ENCODE results near the gene ZNF124.
"Not testable (repeated sequence)": the region's sequence is repeated elsewhere in the genome, so short reads cannot be mapped to it uniquely, and the experiment has no call there.

ZNF124 gene

DNA sequence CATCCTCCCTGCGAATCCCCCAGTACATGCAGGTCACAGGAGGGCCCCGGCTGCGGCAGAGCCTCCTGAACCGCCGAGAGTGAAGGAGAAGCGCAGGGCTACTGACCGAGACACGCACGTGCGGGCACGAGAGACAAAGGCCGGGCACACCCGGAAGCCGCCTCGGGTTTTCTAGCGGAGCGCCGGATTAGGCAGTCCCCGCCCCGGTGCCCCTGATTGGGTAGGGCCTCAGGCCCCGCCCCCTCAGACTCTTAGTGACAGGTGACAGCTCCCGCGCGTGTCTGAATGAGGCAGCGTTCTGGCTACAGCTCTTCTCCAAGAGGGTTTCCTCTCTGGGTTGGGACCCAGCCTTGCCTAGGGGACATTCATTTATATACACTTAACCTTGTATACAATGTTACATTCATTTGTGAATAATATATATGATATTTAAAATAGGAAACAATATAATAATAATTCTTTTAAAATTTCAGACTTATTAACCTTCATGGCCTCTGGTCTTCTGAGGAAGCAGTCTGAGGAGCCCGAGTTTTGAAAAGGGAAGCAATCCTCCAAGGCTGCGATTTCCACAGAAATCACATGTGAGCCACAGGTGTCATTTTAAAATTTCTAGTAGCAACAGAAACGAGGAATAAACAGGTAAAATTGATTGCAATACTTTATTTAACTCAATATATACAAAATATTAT, at the start of gene ZNF124:
ZNF124 (minus strand) TSS at position 146 of the 689 bp plus-strand sequence; CDS start at position 3, 143 bp downstream.
- not testable (repeated sequence) for H3K4me3 ChIP-seq (ENCODE audit: control insufficient read depth, low read depth, low read length); DNase-seq (ENCODE audit: low read depth)

DNA sequence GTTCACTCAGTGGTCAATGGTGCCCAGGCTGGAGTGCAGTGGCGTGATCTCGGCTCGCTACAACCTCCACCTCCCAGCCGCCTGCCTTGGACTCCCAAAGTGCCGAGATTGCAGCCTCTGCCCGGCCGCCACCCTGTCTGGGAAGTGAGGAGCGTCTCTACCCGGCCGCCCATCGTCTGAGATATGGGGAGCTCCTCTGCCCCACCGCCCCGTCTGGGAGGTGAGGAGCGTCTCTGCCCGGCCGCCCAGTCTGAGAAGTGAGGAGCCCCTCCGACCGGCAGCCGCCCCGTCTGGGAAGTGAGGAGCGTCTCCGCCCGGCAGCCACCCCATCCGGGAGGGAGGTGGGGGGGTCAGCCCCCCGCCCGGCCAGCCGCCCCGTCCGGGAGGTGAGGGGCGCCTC, 48.5 kb upstream of the ZNF124 start:
- not testable (repeated sequence) for H3K4me3 ChIP-seq (ENCODE audit: control insufficient read depth, low read depth, low read length); DNase-seq (ENCODE audit: low read depth)

DNA sequence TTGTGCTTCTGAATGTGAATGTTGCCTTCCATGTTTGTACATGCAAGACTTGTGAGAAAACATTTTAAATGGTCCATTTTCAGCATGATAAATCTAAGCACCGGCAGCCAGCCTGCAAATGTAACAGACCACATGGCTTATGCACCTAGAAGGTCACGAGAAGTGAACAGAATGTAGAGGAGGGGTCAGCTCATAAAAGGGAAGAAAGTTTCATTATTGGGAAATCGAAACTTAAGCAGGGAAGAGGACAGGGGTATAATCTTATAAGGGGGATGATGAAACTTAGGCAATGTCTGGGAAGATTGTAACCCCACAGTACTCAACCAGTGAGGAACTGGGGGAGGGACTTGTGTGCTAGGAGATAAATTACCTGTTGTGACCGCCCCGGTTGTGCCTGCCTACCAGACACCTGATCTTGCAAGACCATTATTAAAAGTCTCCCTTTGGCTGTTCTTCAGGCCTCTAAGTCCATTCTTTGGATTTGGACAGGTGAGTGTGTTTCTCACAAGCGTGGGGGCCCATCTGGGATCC, 46.4 kb upstream of the ZNF124 start:
- DNase-seq (ENCODE audit: low read depth): no peak
- H3K4me3 ChIP-seq (ENCODE audit: control insufficient read depth, low read depth, low read length): no peak overlapping the region
- TF ChIP-seq, protein P1, sequence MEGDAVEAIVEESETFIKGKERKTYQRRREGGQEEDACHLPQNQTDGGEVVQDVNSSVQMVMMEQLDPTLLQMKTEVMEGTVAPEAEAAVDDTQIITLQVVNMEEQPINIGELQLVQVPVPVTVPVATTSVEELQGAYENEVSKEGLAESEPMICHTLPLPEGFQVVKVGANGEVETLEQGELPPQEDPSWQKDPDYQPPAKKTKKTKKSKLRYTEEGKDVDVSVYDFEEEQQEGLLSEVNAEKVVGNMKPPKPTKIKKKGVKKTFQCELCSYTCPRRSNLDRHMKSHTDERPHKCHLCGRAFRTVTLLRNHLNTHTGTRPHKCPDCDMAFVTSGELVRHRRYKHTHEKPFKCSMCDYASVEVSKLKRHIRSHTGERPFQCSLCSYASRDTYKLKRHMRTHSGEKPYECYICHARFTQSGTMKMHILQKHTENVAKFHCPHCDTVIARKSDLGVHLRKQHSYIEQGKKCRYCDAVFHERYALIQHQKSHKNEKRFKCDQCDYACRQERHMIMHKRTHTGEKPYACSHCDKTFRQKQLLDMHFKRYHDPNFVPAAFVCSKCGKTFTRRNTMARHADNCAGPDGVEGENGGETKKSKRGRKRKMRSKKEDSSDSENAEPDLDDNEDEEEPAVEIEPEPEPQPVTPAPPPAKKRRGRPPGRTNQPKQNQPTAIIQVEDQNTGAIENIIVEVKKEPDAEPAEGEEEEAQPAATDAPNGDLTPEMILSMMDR (conservative IDR thresholded peaks at IDR 0.05; ENCODE audit: control insufficient read depth, insufficient read depth, low read depth, low read length): no peak

GRCh38 chr1:247216261-247216660, 44.4 kb upstream of the ZNF124 start:
- no peak for DNase-seq (ENCODE audit: low read depth)
- TF ChIP-seq, protein P1 (conservative IDR thresholded peaks at IDR 0.05; ENCODE audit: control insufficient read depth, insufficient read depth, low read depth, low read length): no peak
- H3K4me3 ChIP-seq (ENCODE audit: control insufficient read depth, low read depth, low read length): no peak overlapping the region

DNA sequence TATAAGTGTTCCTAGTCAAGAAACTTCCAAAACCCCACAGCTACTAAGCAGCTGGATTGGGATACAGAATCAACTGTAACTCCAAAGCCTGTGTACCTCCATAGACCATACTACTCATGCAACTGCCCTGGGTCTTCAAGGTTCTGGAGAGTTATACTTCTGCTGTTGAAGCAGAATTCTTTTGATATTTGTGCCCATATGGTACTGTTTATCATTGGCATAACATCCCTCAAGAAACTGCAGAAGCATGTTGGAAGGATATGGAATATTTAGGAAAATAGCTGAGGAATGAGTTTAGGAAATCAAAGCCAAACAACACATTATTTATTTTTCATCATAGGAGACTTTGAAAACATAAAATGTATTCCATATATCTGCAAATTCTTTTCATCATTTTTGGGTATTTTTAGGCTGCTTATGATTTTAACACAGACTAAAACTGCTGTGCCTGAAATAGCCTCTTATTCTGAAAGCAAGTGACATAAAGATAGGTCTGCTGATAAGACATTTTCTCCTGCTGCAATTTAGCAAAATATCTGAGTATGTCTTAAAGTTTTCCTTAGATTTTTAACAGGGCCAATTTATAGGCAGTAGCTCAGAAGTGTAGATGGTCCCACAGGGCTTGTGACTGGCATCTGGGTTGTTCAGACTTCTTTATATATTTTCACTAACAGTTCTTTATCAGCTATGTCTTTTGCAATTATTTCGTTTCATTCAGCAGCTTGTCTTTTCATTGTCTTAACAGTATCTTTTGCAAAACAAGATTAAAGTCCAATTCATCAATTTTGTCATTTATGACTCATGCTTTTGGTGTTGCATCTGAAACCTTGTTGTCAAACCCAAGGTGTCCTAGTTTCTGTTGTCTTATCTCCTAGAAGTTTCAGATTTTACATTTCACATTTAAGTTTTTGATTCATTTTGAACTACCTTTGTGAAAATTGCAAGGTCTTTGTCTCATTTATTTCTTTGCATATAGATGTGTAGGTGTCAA, 41.1 kb upstream of the ZNF124 start:
- no peak overlapping the region for H3K4me3 ChIP-seq (ENCODE audit: control insufficient read depth, low read depth, low read length)
- DNase-seq (ENCODE audit: low read depth): no peak
- TF ChIP-seq, protein P1 (conservative IDR thresholded peaks at IDR 0.05; ENCODE audit: control insufficient read depth, insufficient read depth, low read depth, low read length): no peak

DNA sequence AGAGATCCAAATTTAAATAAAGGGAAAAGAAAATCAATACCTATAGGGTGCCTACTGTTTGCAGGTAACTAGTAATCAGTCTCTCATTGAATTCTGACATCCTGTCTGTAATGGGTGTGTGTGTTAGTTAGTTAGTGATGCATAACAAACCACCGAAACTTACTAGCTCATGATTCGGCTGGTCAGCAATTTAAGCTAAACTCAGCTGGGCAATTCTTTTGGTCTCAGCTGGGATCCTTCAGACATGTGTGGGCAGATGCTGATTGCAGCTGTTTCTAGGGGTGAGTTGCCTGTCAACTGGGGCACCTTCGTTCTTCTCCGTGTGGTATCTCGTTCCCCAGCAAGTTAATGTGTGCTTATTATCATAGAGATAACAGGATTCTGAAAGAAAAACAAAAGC, 40.2 kb upstream of the ZNF124 start:
- no peak overlapping the region for H3K4me3 ChIP-seq (ENCODE audit: control insufficient read depth, low read depth, low read length)
- TF ChIP-seq, protein P1 (conservative IDR thresholded peaks at IDR 0.05; ENCODE audit: control insufficient read depth, insufficient read depth, low read depth, low read length): no peak
- DNase-seq (ENCODE audit: low read depth): no peak

GRCh38 chr1:247211339-247211738, 39.5 kb upstream of the ZNF124 start:
- TF ChIP-seq, protein P1 (conservative IDR thresholded peaks at IDR 0.05; ENCODE audit: control insufficient read depth, insufficient read depth, low read depth, low read length): no peak
- no peak for DNase-seq (ENCODE audit: low read depth)
- H3K4me3 ChIP-seq (ENCODE audit: control insufficient read depth, low read depth, low read length): no peak overlapping the region

Measured in fibroblast of mammary gland (primary cell).